ENCODE measurements around the gene HIVEP3.

GRCh38 chr1:41707793-41708192 lies 210.9 kb downstream of the HIVEP3 start:
- no peak for TF ChIP-seq CTCF (IDR thresholded peaks at IDR 0.05; ENCODE audit: low read length)
- TF ChIP-seq EZH2phosphoT487 (IDR thresholded peaks at IDR 0.05; ENCODE audit: low read length): no peak
- no peak for TF ChIP-seq EZH2 (optimal IDR thresholded peaks at IDR 0.05; ENCODE audit: low read depth, low read length)
